ENCODE results near the gene CDC42EP2.

CDC42EP2 gene

GRCh38 chr11:65362966-65363365, 48.3 kb downstream of the CDC42EP2 start:
- FAIRE-seq: no peak

GRCh38 chr11:65363770-65364169, 49.1 kb downstream of the CDC42EP2 start:
- no peak for FAIRE-seq

DNA sequence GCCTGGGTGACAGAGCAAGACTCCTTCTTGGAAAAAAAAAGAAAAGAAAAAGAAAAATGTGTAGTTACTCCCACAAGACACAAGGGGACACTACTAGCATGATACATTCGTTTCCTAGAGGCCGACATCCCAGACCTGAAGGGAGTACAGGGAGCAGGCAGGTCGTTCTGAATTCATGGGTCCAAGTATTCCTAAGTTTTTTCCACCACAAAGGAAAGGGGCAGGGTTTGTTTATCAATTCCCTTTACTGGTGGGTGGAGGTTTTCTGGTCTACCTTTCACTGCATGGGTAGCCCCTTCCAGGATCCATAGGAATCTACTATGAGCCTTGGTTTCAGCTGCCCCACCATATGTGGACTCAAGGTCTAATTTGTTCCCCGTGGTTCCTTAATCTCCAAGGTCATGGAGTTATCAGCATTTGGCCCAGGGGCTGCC, 51.7 kb downstream of the CDC42EP2 start:
- no peak for FAIRE-seq

DNA sequence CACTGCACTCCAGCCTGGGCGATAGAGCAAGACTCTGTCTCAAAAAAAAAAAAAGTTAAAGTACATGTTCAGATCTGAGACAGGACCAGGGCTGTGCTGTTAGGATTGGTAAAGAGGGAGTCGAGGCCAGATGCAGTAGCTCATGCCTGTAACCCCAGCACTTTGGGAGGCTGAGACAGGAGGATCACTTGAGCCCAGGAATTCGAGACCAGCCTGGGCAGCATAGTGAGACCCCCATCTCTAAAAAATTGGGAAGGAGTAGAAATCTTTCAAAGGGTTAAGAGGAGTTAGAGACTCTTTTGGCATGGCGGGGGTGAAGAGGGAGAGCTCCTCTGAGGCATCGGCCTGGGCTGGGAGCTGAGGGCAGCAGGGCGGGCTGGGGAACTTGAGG, 56.0 kb downstream of the CDC42EP2 start:
- no peak for FAIRE-seq

Data from endometrium (tissue), 2 donors.